BJ (cell line): ENCODE results near the gene KDM4E. TPM values are rescaled to one million over a fixed set of nuclear protein-coding genes. Genes with fewer than 3 reads are reported as not detected.

Experiments used
- CTCF ChIA-PET: fragments of 350-600 bp; formaldehyde crosslinking; extraction: SDS; loops from one replicate; lab custom pipeline; 2021; ENCODE audit warnings: antibody characterized with exemption, inconsistent platforms; lab: Yijun Ruan, JAX
- POLR2A ChIA-PET: fragments of 300-600 bp; sonication (Branson Sonifier 250); formaldehyde crosslinking; extraction: SDS; loops from one replicate; lab custom pipeline; 2021; ENCODE audit warnings: antibody characterized with exemption; lab: Charles Lee
- DNase-seq: peaks from one replicate; pipeline ENCODE4 v3.0.0-alpha.2; 2011; ENCODE audit warnings: low read depth
- H3K27me3 ChIP-seq: 2 replicates; pipeline ENCODE4 v1.6.0; 2011; ENCODE audit warnings: low read length; ENCODE audit not compliant: control insufficient read depth, insufficient read depth
- H3K36me3 ChIP-seq: 2 replicates; pipeline ENCODE4 v1.5.1; 2011; ENCODE audit warnings: low read length; ENCODE audit not compliant: control insufficient read depth, insufficient read depth
- H3K4me3 ChIP-seq: 2 replicates; pipeline ENCODE4 v1.5.1; 2011; ENCODE audit warnings: low read depth, mild to moderate bottlenecking, control low read depth, low read length
- CTCF ChIP-seq: IDR thresholded peaks from 2 replicates; pipeline ENCODE4 v1.5.1; 2011; ENCODE audit warnings: low read depth, mild to moderate bottlenecking, control low read depth, inconsistent platforms, low read length, moderate library complexity; ENCODE audit not compliant: insufficient read depth
- polyA plus RNA-seq: library from polyadenylated mRNA; depleted of rRNA; stranded (reverse); fragments of >200 nt; gene quantifications from 2 replicates; pipeline ENCODE4 v1.2.3, GENCODE V29; 2011

KDM4E gene
- polyA plus RNA-seq, 1 experiment = not detected

GRCh38 chr11:94997437-94997836 lies 27.6 kb upstream of the KDM4E start:
- POLR2A ChIA-PET = no interaction called here

GRCh38 chr11:94998285-94998684 lies 26.8 kb upstream of the KDM4E start:
- POLR2A ChIA-PET = no interaction called here
- H3K27me3 ChIP-seq = no peaks in the 10 kb centered on the region

More at GRCh38 chr11:94997437-94997836, 27.6 kb upstream of the KDM4E start:
- no peak for TF ChIP-seq CTCF
- Histone ChIP-seq H3K27me3 (no peaks in the 10 kb centered on the region), H3K4me3 (no peak overlapping the region), H3K36me3 (no peaks in the 10 kb centered on the region)
- CTCF ChIA-PET = no interaction called here
- no peak for DNase-seq

GRCh38 chr11:95003716-95004115 lies 21.3 kb upstream of the KDM4E start:
- ChIA-PET POLR2A (no interaction called here), CTCF (no interaction called here)
- no peak for DNase-seq
- H3K4me3 ChIP-seq = no peak overlapping the region
- H3K36me3 ChIP-seq = no peaks in the 10 kb centered on the region
- no peaks in the 10 kb centered on the region for H3K27me3 ChIP-seq
- no peak for TF ChIP-seq CTCF

More at GRCh38 chr11:94998285-94998684, 26.8 kb upstream of the KDM4E start:
- DNase-seq = no peak
- no peak for TF ChIP-seq CTCF
- Histone ChIP-seq H3K4me3 (no peak overlapping the region), H3K36me3 (no peaks in the 10 kb centered on the region)
- CTCF ChIA-PET = no interaction called here

- CTCF ChIA-PET = no interaction called here
- POLR2A ChIA-PET = no interaction called here
- TF ChIP-seq CTCF = no peak
Observed at GRCh38 chr11:95005642-95006041, 19.4 kb upstream of the KDM4E start.

GRCh38 chr11:95011376-95011775 lies 13.7 kb upstream of the KDM4E start:
- H3K4me3 ChIP-seq = no peak overlapping the region
- TF ChIP-seq CTCF = no peak
- H3K36me3 ChIP-seq = no peaks in the 10 kb centered on the region
- DNase-seq = no peak
- ChIA-PET CTCF (no interaction called here), POLR2A (no interaction called here)
- no peaks in the 10 kb centered on the region for H3K27me3 ChIP-seq

More at GRCh38 chr11:95005642-95006041, 19.4 kb upstream of the KDM4E start:
- no peak for DNase-seq
- H3K36me3 ChIP-seq = no peaks in the 10 kb centered on the region
- H3K4me3 ChIP-seq = no peak overlapping the region
- H3K27me3 ChIP-seq = no peaks in the 10 kb centered on the region
